ENCODE measurements around the gene OR1J4.
"Not testable (repeated sequence)": the region's sequence is repeated elsewhere in the genome, so short reads cannot be mapped to it uniquely, and the experiment has no call there.

The OR1J4 gene, protein sequence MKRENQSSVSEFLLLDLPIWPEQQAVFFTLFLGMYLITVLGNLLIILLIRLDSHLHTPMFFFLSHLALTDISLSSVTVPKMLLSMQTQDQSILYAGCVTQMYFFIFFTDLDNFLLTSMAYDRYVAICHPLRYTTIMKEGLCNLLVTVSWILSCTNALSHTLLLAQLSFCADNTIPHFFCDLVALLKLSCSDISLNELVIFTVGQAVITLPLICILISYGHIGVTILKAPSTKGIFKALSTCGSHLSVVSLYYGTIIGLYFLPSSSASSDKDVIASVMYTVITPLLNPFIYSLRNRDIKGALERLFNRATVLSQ

GRCh38 chr9:122518841-122519240 lies at the start of gene OR1J4:
Gene OR1J4 (plus strand): TSS chr9:122519141. CDS start chr9:122519141, 0 bp downstream.
- DNase-seq (ENCODE audit: low spot score), result no peak

DNA sequence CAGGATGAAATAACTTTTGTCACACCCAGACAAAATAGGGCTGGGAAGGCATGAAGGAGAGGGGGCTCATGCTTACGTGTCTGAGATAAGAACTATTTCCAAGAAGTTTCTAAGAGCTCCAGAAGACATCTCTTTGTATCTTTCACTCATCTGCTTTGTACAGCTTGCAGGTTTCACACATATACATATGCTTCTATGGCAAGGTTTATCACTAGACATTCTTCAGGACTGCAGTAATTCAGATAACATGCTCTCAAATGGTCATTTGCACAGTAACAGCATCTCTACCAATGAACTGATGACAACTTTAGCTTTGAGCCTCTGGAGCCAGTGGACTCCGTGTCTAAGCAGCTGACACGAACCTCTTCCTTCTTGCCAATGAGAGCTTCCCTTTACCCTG lies 44.4 kb upstream of the OR1J4 start:
- no peak for DNase-seq (ENCODE audit: low spot score)

DNA sequence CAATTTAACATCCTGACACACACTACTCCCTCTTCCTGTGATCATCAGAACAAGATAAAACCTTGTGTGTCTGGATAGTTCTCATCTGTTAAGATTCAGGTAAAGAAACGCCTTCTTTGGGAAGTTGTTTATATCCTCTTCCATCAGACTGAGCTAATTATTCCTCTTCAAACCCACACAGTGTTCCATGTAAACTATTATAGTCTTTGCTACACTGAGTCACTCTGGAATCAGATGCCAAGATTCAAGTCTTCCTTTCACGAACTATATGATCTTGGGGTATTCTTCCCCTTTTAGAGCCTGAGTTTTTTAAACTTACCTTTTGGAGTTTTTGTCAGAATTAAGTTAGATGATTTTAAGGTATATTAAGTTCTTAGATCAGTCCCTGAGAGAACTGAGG lies 43.2 kb upstream of the OR1J4 start:
- DNase-seq (ENCODE audit: low spot score), result no peak

DNA sequence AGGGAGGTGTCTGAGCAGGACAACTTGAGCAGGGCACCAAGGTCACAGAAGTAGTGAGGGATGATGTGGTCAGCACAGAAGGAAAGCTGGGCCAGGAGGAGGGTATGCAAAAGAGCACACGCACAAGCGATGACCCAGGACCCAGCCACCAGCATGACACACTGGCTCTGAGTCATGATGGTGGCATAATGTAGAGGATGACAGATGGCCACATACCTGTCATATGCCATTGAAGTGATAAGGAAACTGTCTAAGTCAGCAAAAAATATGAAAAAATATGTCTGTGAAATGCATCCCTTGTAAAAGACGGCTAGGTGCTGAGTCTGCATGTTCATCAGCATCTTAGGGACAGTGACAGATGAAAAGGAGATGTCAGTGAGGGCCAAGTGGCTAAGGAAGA lies 41.6 kb upstream of the OR1J4 start:
- DNase-seq (ENCODE audit: low spot score), result no peak

- no peak for DNase-seq (ENCODE audit: low spot score)
These were observed 41.1 kb upstream of the OR1J4 start, which contains the start of gene OR1J1 for GRCh38 chr9:122477826-122478225. Gene OR1J1 (minus strand): TSS chr9:122477926. CDS start chr9:122477926, 0 bp downstream.

DNA sequence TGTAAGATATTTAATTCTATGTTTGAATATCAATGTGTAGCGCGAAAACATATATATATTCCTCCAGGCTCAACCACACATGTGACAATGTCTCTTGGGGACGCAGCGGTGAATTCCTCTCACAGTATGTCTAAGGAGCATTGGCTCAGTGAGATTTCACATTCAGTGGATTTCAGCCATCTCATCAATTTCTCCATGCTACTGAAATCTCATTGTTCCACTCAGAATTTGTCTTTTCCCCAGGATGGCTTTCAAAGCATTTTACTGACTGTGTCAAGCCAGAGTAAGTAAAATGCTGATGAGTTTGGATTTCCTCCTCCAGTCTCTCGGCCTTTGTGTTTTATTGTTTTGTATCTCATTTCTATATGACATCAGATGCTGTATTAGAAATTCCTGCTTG lies 39.9 kb upstream of the OR1J4 start:
- no peak for DNase-seq (ENCODE audit: low spot score)

DNA sequence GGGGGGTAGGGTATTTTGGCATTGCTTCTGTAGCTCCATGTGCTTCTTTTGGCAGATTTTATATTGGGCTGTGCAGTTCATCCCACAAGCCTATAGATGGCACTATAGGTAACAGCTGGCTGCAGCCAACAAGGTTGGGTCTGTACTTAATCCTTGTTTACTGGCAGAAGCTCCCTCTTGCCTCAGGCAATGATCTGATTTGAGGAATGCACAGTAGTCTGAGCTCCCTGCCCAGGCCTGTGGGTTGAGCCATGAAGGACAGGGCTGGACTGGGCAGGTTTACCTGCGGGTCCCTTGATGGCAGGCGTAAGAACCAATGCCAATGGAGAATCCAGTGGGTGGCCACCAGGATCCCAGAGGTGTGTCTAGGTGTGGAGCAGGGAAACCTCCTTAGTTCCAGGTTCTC lies 20.1 kb upstream of the OR1J4 start:
- no peak for DNase-seq (ENCODE audit: low spot score)

- DNase-seq (ENCODE audit: low spot score), result no peak
These were observed 12.0 kb upstream of the OR1J4 start for GRCh38 chr9:122506964-122507363.

- DNase-seq (ENCODE audit: low spot score), result no peak
These were observed 8.4 kb upstream of the OR1J4 start, which contains the start of gene OR1J2 for GRCh38 chr9:122510502-122510901. Gene OR1J2 (plus strand): TSS chr9:122510802. CDS start chr9:122510802, 0 bp downstream.

GRCh38 chr9:122518226-122518625 lies 715 bp upstream of the OR1J4 start:
- DNase-seq (ENCODE audit: low spot score), result no peak

DNA sequence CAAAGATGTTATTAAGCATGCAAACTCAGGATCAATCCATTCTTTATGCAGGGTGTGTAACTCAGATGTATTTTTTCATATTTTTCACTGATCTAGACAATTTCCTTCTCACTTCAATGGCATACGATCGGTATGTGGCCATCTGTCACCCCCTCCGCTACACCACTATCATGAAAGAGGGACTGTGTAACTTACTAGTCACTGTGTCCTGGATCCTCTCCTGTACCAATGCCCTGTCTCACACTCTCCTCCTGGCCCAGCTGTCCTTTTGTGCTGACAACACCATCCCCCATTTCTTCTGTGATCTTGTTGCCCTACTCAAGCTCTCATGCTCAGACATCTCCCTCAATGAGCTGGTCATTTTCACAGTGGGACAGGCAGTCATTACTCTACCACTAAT lies 435 bp downstream of the OR1J4 start:
- DNase-seq (ENCODE audit: low spot score), result no peak

- no peak for DNase-seq (ENCODE audit: low spot score)
These were observed 7.7 kb downstream of the OR1J4 start for GRCh38 chr9:122526602-122527001.

GRCh38 chr9:122527193-122527592 lies 8.3 kb downstream of the OR1J4 start, which contains the start of gene OR1N1:
Gene OR1N1 (minus strand): TSS chr9:122527293. CDS start chr9:122527293, 0 bp downstream.
- no peak for DNase-seq (ENCODE audit: low spot score)

DNA sequence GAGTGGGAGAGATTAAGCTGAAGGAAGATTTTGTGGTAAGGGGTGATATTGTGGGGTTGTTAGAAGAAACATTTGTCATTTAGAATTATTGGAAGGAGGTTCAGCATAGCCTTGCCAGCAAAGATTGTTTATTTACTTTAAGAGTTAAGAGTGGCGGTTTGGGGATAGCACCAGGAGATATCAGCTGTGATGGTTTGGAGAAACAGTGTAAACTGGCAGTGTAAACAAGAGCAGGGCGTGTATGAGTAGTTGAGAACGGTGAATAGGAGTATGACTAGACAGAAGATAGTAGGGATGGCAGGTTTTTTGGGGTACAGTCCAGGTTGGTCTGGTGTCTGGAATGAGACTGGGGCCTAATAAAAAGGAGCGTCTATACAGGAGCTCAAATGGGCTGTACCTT lies 12.2 kb downstream of the OR1J4 start:
- DNase-seq (ENCODE audit: low spot score), result not testable (repeated sequence)

DNA sequence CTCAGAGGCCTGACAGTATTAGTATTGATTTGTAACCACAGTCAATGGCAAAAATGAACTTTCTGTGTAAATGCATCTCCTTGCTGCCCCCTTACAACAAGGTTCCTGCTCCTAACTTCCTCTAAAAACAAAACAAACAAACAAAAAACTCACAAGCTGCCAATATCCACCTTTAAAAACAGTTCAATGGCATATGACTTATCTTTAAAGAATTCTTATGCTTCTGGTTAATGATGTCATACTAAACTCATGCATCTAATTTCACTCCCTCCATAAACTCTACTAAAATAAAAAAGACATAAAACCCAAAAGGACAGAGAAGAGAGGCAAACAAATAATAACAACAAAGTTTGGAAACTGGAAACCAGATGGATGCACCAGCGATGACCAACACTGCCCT lies 17.2 kb downstream of the OR1J4 start:
- DNase-seq (ENCODE audit: low spot score), result no peak

GRCh38 chr9:122537066-122537465 lies 18.1 kb downstream of the OR1J4 start:
- not testable (repeated sequence) for DNase-seq (ENCODE audit: low spot score)

DNA sequence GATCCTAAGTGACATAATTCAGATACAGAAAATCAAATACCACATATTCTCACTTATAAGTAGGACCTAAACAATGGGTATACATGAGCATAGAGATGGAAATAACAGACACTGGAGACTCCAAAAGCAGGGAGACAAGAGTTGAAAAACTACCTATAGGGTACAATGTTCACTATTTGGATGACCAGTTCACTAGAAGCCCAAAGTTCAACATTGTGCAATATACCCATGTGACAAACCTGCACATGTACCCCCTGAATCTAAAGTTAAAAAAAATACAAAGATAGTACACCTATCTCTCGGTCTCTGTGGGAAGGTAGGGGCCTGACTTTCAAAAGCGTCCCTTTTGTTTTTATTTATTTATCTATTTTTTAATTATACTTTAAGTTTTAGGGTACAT lies 19.8 kb downstream of the OR1J4 start:
- no peak for DNase-seq (ENCODE audit: low spot score)

- DNase-seq (ENCODE audit: low spot score), result no peak
These were observed 27.3 kb downstream of the OR1J4 start for GRCh38 chr9:122546196-122546595.

DNA sequence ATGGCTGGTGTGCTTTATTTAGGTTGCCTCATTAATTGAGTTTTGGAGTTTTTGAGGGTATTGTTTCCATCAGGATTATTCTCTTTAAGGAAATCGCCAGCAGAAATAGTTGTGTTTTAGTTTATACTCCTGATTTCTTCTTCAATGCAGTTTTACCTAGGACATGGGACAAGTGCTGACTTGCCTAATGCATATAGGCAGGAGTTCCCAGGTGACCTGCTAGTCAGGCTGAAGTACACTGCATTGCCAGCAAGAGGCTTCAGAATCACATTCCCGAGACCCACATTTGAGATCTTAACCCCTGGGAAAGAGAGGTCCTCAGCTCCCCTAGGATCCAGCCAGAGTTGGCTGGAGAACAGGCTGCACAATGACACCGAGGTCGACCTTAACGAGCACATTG lies 32.4 kb downstream of the OR1J4 start:
- DNase-seq (ENCODE audit: low spot score), result no peak

- DNase-seq (ENCODE audit: low spot score), result no peak
These were observed 33.9 kb downstream of the OR1J4 start, which contains the start of gene OR1N2 for GRCh38 chr9:122552812-122553211. Gene OR1N2 (plus strand): TSS chr9:122553112. CDS start chr9:122553212, 100 bp downstream.

- DNase-seq (ENCODE audit: low spot score), result no peak
These were observed 42.5 kb downstream of the OR1J4 start for GRCh38 chr9:122561446-122561845.

GRCh38 chr9:122562134-122562760 lies 43.3 kb downstream of the OR1J4 start:
- DNase-seq (ENCODE audit: low spot score), result no peak

GRCh38 chr9:122567901-122568300 lies 49.0 kb downstream of the OR1J4 start:
- no peak for DNase-seq (ENCODE audit: low spot score)

Data from putamen (tissue), 1 donor.